Measurements from ENCODE around the gene ITGAV. TPM values are rescaled to one million over a fixed set of nuclear protein-coding genes. Genes with fewer than 3 reads are reported as not detected.

Gene ITGAV
- polyA plus RNA-seq, 12 donors: 26.8 to 54.0 (median 33.8) TPM; not detected in 1

- DNase-seq: no peak
Observed at GRCh38 chr2:186648130-186648529, 58.3 kb downstream of the ITGAV start.

- no peak for DNase-seq
Observed at GRCh38 chr2:186653511-186653910, 63.7 kb downstream of the ITGAV start.

GRCh38 chr2:186659383-186659782, 69.5 kb downstream of the ITGAV start:
- no peak for DNase-seq

GRCh38 chr2:186664385-186665043, 74.7 kb downstream of the ITGAV start:
- DNase-seq: no peak

GRCh38 chr2:186669146-186669545, 79.3 kb downstream of the ITGAV start:
- DNase-seq: no peak

GRCh38 chr2:186670831-186671230, 81.0 kb downstream of the ITGAV start:
- no peak for DNase-seq

GRCh38 chr2:186675380-186675779, 85.5 kb downstream of the ITGAV start:
- no peak for DNase-seq

- DNase-seq: peak; percentile 22
Observed at GRCh38 chr2:186683341-186683740, 93.5 kb downstream of the ITGAV start.

GRCh38 chr2:186687807-186688211, 98.0 kb downstream of the ITGAV start:
- no peak for DNase-seq

- no peak for DNase-seq
Observed at GRCh38 chr2:186688813-186689212, 99.0 kb downstream of the ITGAV start.

- no peak for DNase-seq
Observed at GRCh38 chr2:186690786-186691185, 100.9 kb downstream of the ITGAV start.

- DNase-seq: no peak
Observed at GRCh38 chr2:186691231-186691630, 101.4 kb downstream of the ITGAV start.

GRCh38 chr2:186691900-186692299, 102.0 kb downstream of the ITGAV start:
- no peak for DNase-seq

- DNase-seq: peak; percentile 7
Observed at GRCh38 chr2:186693446-186693832, 103.6 kb downstream of the ITGAV start.

GRCh38 chr2:186695081-186695756, 105.4 kb downstream of the ITGAV start:
- DNase-seq: peak; percentile 41

GRCh38 chr2:186696290-186696689, 106.4 kb downstream of the ITGAV start:
- no peak for DNase-seq

GRCh38 chr2:186696804-186697203, 106.9 kb downstream of the ITGAV start:
- no peak for DNase-seq

GRCh38 chr2:186697536-186697935, 107.7 kb downstream of the ITGAV start:
- no peak for DNase-seq

GRCh38 chr2:186699742-186700141, 109.9 kb downstream of the ITGAV start:
- no peak for DNase-seq

- DNase-seq: no peak
Observed at GRCh38 chr2:186702006-186702405, 112.2 kb downstream of the ITGAV start.

- DNase-seq: no peak
Observed at GRCh38 chr2:186702501-186702900, 112.6 kb downstream of the ITGAV start.

- no peak for DNase-seq
Observed at GRCh38 chr2:186704897-186705296, 115.0 kb downstream of the ITGAV start.
